Measurements from ENCODE around the gene EEPD1.
"Not testable (repeated sequence)": the region's sequence is repeated elsewhere in the genome, so short reads cannot be mapped to it uniquely, and the experiment has no call there.

The EEPD1 gene

DNA sequence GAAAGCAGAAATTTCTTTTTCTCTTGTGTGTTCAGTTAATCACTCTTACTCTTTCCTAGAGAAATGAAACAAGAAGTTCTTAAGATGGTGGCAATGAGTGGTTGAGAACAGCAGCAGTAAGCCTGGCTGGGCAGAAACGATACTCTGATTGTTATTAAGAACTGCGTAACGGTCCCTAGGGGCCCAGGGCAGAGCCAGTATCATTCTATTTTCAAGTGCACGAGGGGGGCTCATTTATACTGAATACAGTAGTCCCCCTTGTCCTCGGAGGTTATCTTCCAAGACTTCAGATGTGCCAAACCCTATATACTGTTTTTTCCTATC, 64.9 kb downstream of the EEPD1 start:
- DNase-seq, result no peak

DNA sequence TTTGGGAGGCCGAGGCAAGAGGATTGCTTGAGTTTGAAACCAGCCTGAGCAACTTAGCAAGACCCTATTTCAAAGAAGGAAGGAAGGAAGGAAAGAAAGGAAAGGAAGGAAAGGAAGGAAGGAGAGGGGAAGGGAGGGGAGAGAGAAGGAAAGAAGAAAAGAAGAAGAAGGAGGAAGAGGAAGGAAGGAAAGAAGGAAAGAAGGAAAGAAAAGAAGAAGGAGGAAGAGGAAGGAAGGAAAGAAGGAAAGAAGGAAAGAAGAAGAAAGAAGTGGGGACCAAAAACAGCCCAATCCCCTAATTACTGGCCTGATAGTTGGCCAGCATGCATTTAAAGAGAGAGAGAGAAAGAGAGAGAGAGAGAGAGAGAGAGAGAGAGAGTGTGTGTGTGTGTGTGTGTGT, 66.4 kb downstream of the EEPD1 start:
- DNase-seq, result no peak

DNA sequence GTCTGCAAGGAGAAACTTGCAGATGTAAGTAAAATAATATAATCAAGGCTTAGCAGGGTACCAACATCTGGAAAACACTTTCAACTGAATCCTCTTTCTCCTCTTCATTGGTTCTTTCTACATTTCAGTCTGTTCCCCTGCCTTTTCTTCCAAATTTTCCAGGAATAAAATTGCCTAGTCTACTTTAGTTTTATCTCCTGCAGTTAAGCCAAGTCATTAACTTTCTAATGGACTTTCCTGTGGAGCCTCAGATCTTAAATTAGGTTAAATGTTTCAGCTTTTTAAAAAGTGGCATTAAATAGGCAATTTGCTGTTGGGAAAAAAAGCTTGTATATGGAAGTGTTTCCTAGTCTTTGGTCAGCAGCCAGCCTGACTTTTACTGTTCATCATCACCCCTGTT, 70.8 kb downstream of the EEPD1 start:
- no peak for DNase-seq

DNA sequence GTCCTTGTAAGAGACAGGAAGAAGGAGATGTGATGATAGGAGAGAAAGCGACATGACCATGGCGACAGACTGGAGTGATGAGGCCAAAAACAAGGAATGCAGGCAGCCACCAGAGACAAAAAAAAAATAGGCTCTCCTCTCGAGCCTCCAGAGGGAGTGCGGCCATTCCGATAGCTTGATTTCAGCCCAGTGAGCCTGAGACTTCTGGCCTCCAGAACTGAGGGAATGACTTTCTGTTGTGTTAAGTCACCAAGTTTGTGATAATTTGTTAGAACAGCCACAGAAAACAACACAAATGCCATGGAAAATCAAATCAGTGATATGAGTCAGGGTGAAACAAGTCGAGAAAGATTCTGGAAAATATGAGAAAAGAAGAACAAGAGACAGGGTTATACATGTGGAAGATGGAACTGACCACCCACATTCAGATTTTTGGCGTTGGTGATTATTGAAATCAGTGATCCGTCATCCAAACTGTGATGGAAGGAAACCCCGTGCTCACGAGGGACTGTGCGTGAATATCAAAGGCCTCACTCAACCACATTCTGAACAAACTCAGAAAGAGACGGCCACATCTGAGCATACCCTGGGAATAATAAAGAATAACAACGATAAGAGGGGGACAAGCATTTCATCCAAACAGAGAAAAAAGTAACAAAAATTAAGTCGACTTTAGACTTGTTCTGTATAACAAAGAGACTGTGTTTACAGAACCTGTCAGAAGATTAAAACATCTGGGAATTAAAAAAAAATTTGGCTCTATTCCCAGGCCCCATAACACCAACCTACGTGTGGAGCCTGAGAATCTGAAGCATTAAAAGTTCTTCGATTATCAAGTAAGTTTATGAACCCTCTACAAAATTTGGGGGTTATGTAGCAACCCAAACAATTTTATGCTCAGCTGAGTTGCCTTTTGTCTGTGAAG, 72.1 kb downstream of the EEPD1 start:
- DNase-seq, result no peak

DNA sequence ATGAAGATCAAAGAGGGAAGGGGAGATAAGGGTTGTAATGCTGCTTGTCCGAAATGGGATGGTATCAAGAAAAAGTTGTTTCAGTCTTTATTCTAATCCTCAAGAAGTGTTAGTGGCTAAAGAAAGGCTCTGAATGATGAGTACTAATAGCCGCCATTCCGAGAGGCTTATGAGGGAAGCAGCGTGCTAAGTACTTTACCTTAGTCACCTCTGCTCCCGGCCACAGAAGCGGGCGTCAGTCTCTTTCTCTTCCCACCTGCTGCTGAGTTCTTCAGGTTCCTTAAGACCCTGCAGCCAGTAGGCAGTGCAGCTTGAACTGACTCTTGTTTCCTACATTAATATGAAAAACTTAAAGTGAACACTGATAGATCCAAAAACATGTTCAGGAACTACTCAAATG, 73.1 kb downstream of the EEPD1 start:
- DNase-seq, result no peak

DNA sequence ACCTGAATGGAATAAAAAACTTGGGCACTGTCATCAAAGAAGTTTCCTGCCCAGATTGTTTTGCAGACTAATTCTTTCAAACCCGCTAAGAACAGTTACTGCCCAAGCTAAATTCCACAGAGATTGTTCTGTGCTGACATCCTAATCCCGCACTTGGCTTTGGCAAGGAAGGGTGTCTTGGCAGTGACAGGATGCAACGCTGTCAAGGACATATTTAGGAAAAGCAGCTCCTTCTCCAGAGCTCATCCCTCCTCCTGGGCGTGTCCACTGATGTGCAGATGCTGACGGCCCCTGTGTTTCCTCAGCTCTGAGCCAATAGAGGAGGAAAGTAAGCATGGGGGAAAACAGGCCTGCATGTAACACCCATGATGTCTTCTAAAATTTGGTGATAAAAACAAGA, 74.2 kb downstream of the EEPD1 start:
- no peak for DNase-seq

DNA sequence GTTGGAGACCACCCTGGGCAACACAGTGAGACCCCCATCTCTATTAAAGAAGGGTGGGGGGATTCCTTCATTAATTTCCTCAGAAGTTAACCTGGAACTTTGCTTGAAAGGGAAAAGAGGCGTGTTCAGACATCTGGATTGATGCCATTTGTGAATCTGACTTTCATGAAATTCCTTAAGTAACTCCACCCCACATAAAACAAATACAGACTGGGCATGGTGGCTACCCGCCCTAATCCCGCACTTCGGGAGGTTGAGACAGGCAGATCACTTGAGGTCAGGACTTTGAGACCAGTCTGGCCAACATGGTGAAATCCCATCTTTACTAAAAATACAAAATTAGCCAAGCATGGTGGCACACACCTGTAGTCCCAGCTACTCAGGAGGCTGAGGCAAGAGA, 75.0 kb downstream of the EEPD1 start:
- DNase-seq, result no peak

DNA sequence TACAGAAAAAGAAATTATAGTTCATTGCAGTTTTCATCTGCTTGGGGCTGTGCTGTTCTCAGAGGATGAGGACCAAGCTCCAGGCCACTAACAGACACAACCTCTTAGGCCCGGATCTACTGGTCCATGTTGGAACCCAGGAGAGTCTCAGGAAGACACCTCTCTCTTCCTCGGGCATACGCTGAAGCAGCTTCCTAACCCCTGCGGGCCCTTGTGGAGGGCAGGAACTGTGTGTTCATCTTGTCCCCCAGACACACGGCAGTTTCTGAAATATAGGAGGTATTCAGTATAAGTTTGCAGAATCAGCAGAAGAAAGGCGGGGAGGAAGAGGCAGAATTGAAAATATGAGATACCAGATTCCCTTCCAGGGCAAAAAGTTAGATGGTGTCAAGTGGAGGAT, 78.4 kb downstream of the EEPD1 start:
- no peak for DNase-seq

DNA sequence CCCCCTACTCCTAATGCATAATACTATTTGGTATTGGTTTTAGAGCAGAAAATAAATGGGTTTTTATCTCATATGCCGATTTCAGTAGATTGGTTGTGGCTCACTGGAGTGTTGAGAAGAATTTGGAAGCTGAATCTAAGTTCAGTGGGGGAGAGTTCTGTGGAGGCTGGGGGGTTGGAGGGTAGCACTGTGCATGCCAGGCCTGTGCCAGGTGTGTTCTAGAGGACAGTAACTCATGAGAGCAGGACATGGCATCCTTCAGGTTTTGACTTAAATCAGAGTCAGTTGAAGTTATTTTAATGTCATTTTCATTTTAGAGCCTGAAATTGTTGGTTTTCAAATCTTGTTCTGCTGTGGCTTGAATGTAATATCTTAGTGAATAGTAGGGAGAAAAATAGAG, 79.5 kb downstream of the EEPD1 start:
- no peak for DNase-seq

DNA sequence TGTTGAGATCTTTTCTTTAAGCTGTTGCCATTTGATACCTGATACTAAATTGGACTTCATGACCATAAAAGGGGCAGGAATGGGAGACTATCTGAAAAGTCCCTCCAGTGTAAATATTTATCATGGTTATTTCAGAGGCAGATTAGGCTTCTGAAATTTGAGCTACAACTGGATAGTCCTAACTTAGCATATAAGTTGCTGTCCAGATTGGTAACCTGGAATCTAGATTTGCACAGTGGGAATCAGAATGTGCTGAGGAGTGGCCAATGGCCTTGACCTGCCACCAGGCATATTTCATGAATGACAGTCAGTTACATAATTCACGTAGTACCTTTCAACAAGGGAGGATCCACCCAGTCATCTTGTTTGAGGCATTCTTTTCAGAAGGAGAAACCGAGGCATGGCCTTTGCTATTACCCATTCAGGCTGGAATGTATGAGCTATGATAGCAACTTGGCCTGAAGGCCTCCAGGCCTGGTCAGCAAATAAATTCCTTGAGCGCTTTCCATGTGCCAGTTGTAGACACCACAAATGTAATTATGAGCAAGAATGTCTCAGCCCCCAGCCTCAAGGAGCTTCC, 80.0 kb downstream of the EEPD1 start:
- DNase-seq, result no peak

DNA sequence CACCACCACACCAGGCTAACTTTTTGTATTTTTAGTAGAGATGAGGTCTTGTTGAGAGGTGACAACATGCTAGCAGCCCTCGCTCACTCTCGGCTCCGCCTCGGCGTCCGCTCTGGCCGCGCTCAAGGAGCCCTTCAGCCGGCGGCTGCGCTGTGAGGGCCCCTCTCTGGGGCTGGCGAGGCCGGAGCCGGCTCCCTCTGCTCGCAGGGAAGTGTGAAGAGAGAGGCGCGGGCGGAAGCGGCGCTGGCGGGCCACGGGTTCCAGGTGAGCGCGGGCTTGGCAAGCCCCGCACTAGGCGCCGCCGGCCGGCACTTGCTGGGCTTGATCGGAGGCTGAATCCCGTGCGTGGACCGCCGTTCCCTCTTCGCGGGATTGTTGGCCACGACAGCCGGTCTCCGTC, 83.0 kb downstream of the EEPD1 start:
- DNase-seq, result no peak

DNA sequence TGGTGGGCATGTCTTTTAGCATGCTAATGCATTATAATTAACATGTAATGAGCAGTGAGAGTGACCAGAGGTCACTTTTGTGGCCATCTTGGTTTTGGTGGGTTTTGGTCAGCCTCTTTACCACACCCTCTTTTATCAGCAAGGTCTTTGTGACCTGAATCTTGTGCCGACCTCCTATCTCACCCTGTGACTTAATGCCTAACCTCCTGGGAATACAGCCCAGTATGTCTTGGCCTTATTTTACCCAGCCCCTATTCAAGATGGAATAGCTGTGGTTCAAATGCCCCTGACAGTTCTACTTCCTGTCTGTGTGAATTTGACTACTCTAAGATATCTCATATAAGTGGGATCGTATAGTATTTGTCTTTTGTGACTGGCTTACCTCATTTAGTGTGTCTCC, 85.1 kb downstream of the EEPD1 start:
- DNase-seq, result no peak

DNA sequence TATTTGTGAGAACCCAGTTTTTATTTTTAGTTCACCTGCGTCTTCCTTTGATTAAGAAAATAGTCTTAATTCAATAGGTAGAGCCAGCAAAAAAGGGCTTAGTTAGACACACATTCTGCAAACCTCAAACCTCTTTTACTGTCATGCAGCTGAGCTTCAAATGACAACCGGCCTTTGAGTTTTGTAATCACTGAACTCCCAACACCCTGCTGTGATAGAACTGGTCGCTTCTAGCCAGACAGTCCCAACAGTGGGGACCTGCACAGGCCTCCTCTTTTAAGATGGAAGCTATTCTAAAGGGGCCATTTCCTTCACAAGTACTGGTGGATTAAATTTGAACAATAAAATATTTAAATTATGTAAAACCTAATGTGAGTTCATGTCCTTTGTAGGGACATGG, 90.3 kb downstream of the EEPD1 start:
- not testable (repeated sequence) for DNase-seq

DNA sequence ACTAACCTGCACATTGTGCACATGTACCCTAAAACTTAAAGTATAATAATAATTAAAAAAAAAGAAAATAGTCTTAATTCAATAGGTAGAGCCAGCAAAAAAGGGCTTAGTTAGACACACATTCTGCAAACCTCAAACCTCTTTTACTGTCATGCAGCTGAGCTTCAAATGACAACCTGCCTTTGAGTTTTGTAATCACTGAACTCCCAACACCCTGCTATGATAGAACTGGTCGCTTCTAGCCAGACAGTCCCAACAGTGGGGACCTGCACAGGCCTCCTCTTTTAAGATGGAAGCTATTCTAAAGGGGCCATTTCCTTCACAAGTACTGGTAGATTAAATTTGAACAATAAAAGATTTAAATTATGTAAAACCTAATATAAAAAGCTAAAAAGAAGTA, 90.9 kb downstream of the EEPD1 start:
- not testable (repeated sequence) for DNase-seq

DNA sequence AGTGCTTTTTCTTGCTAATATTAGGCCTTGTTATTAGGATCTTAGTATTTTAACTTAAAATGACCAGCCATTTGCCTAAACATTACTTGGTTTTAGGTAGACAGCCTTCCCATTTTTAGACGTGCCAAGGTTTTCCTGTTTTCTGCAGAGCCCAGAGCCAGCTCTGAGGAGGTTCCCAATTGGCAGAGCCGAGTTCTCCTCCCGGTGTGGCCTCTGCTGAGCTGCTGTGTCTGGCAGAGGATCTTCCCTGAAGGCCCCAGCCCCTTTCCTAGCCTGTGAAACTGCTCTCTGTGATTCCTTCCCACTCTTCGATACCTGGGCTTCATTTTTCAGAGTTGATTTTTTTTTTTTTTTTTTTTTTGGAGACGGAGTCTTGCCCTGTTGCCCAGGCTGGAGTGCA, 91.4 kb downstream of the EEPD1 start:
- DNase-seq, result no peak

DNA sequence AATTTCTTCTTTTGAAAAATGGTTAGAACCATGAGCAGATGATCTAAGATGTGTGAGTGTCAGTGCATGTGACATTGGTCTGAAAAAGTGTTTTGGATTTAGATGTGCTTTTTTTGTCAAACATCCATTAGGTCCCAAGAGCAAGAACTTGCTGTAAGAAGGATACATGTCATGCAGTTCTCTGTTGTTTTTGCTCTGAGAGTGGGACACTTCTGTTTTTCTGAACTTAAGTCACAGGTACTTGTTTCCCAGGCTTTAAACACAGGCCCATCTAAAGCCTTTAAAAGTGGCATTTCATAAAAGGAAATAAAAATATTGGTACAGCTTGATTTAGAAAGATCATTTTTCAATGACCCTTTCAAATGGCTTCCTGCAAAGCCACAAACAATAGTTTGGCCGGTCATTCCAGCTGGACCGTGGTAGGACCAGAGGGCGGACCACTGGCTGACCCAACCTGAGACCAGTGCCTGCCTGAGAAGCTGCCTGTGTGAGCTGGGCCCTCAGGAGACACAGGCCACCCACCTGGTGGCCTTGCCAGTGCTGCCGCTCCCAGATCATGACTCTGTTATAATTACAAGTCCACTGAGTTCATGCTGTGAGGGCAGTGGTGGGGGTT, 92.7 kb downstream of the EEPD1 start:
- DNase-seq, result no peak

DNA sequence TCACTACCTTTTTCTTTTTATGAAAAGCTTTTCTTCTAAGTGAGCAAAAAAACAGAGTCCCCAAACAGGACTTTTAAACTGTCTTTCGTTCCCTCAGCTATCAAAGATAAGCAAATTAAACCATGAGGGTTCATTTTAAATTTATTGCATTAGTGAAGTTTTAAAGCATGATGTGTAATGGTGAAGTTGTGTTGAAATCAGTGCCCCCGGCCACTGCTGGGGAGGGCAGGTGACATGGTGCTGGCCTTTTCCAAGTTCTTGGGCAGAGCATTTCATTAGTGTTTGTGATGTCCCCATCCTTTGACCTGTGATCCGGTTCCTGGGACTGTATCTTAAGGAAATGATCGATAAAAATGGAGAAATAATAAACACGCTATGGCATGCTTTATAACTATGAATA, 96.0 kb downstream of the EEPD1 start:
- no peak for DNase-seq

DNA sequence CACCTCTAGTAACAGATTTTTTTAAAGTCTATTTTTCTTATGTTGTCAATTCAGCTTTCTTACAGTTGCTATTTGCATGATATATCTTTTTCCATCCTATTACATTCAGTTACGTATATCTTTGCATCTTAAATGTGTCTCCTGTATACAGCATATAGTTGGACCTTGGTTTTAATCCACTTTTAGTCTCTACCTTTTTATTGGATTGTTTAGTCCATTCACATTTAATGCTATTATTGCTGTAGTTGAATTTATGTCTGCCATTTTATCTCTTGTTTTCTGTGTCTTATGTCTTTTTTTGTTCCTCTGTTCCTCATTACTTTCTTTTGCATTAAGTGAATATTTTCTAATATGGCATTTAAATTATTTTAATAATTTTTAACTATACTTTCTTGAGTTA, 100.6 kb downstream of the EEPD1 start:
- no peak for DNase-seq

DNA sequence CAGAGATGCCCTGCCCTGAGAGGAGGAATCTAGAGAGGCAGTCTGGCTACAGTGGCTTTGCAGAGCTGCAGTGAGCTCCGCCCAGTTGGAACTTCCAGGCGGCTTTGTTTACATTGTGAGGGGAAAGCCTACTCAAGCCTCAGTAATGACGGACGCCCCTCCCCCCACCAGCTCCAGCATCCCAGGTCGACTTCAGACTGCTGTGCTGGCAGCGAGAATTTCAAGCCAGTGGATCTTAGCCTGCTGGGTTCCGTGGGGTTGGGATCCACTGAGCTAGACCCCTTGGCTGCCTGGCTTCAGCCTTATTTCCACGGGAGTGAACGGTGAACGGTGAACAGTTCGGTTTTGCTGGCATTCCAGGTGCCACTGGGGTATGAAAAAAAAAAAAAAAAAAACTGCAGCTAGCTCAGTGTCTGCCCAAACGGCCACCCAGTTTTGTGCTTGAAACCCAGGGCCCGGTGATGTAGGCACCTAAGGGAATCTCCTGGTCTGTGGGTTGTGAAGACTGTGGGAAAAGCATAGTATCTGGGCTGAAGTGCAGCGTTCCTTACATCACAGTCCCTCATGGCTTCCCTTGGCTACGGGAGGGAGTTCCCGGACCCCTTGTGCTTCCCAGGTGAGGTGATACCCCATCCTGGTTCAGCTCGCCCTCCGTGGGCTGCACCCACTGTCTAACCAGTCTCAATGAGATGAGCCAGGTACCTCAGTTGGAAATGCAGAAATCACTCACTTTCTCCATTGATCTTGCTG, 105.6 kb downstream of the EEPD1 start:
- not testable (repeated sequence) for DNase-seq

DNA sequence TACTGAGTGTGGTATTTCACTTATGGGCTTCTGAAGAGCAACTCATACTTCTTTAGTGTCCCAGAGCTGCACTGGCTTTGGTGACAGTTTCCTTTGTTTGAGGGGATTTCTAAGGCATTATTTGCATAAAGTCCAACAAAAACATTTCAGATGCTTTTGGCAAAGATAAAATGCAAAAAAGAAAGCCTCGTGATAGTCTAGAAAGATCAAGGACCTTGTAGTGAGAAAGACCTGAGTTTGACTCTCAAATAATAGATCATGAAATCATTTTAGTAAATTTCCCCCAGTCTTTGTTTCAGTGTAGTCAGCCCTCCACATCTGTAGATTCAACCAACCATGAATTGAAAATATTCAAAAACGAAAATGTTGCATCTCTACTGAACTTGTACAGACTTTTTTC, 107.4 kb downstream of the EEPD1 start:
- no peak for DNase-seq

DNA sequence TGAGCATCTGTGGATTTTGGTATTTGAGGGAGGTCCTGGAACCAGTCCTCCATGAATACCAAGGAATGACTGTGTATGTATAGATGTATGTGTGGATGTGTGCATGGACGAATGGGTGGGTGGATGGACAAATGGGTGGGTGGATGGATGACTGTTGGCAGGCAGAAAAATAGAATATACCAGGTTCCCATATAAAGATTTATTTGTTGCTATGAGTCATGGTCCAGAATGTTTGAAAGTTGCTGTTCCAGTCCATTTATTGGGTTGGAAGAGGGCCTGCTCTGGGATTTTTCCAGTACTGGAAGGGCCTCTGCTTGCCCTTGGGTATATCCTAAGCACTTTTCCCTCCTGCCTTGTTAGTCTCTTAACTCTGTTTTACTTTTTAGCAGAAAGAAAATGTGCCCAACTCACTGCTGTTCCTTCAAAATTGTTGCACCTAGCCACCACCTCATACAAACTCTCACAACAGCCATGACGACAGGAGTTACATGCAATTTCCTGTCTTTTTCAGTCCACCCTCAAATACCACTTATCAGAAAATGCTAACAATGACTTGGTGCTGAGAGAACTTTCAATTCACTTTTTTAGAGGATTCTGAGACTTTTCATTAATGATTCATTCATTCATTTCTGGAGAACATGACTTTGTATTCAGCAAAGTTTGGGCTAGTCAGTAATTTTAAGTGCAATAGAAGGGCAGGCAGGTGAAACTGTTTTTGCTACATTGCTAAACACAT, 108.1 kb downstream of the EEPD1 start:
- DNase-seq, result no peak

DNA sequence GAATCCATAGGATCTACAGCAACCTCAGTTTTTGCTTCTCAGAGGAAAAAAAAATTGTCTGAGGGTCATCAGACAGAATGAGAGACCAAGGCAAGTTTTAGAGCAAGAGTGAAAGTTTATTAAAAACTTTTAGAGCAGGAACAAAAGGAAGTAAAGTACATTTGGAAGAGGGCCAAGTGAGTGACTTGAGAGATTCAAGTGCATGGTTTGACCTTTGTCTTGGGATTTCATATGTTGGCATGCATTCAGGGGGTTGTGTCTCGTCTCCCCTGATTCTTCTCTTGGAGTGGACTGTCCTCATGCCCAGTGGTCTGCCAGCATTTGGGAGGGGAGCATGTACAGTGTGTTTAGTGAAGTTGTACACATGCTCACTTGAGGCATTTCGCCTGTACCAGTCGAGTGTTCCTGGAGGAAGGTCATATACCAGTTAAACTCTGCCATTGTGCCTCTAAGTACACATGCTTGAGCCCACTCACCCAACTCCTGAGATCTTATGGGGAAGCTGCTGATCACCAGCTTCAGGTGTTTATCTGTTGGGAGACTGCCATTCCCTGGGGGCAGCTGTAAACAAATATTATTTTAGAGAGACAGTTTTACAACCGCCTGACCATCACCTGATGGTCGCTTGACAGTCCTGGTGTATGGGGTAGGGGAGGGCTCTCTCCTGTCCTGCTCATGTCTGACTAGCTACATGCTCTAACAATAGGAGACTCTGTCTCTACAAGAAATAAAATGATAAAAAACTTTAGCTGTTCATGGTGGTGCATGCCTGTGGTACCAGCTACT, 109.4 kb downstream of the EEPD1 start:
- DNase-seq, result no peak
